T-cell (primary cell): ENCODE measurements around the gene EGFL8. TPM values are rescaled to one million over a fixed set of nuclear protein-coding genes. Genes with fewer than 3 reads are reported as not detected.
"Not testable (repeated sequence)": the region's sequence is repeated elsewhere in the genome, so short reads cannot be mapped to it uniquely, and the experiment has no call there.

Source experiments
- ATAC-seq, 4 experiments: fragments of 200-7000 bp in 3 of 4; fragments of 150-1000 bp in 1 of 4; cut with Tn5 transposase; replicated peaks in 1 of 4; 1 replicate in 3 of 4; 2 replicates in 1 of 4; pipeline ENCODE4 v1.10.0; 2021; ENCODE audit warnings: moderate library complexity in 3 of 4, mild to moderate bottlenecking in 2 of 4, moderate number of reproducible peaks in 1 of 4
- CTCF ChIA-PET, 2 donors: fragments of 300-600 bp; sonication (Branson Sonifier 250); formaldehyde crosslinking; loops; one replicate each; lab custom pipeline; 2022; ENCODE audit warnings: antibody characterized with exemption in 2 of 2; lab: Charles Lee
- POLR2A ChIA-PET, 2 donors: fragments of 300-600 bp; sonication (Branson Sonifier 250); formaldehyde crosslinking; loops; one replicate each; lab custom pipeline; 2022; ENCODE audit warnings: antibody characterized with exemption in 2 of 2; lab: Charles Lee
- DNase-seq, 35 experiments: peaks; one replicate each; pipeline versions ENCODE4 v3.0.0 to v3.0.0-alpha.2; 2013 to 2023
- H3K27ac ChIP-seq: one replicate; pipeline ENCODE4 v1.5.1; 2013; ENCODE audit warnings: low read length
- H3K27me3 ChIP-seq, 2 experiments: replicated peaks in 1 of 2; 1 replicate in 1 of 2; 2 replicates in 1 of 2; pipeline versions ENCODE4 v1.6.1 to v1.7.0; 2013; ENCODE audit warnings: low read length in 1 of 2, mixed read lengths in 1 of 2; ENCODE audit not compliant: control insufficient read depth in 2 of 2, insufficient read depth in 2 of 2; ENCODE audit errors: extremely low read depth in 1 of 2
- H3K36me3 ChIP-seq, 2 donors: 1 replicate in 1 of 2; 2 replicates in 1 of 2; pipeline versions ENCODE4 v1.6.1 to v1.7.0; 2013; ENCODE audit warnings: low read length in 1 of 2; ENCODE audit not compliant: control insufficient read depth in 2 of 2, insufficient read depth in 1 of 2; ENCODE audit errors: extremely low read depth in 1 of 2
- H3K4me1 ChIP-seq, 2 experiments: 1 replicate in 1 of 2; 2 replicates in 1 of 2; pipeline versions ENCODE4 v1.6.1 to v1.7.0; 2013; ENCODE audit warnings: low read length in 2 of 2, mixed read lengths in 1 of 2; ENCODE audit not compliant: insufficient read depth in 2 of 2, control insufficient read depth in 1 of 2; ENCODE audit errors: extremely low read depth in 1 of 2
- H3K4me3 ChIP-seq, 2 donors: 1 replicate in 1 of 2; 2 replicates in 1 of 2; pipeline versions ENCODE4 v1.5.1 to v1.7.0; 2013; ENCODE audit warnings: mild to moderate bottlenecking in 2 of 2, low read length in 1 of 2, moderate library complexity in 1 of 2; ENCODE audit not compliant: control insufficient read depth in 1 of 2; ENCODE audit errors: extremely low read depth in 1 of 2
- H3K9me3 ChIP-seq: 2 replicates; pipeline ENCODE4 v1.7.0; 2013
- H3K27ac Mint-ChIP-seq, 2 donors: one replicate each; pipeline ENCODE4 v1.8.0; 2020 to 2021; ENCODE audit warnings: mild to moderate bottlenecking in 2 of 2, mixed read lengths in 2 of 2
- H3K27me3 Mint-ChIP-seq, 2 donors: one replicate each; pipeline ENCODE4 v1.8.0; 2021 to 2022; ENCODE audit warnings: mixed read lengths in 2 of 2
- H3K36me3 Mint-ChIP-seq: one replicate; pipeline ENCODE4 v1.8.0; 2021; ENCODE audit warnings: mixed read lengths
- H3K4me1 Mint-ChIP-seq, 3 donors: one replicate each; pipeline ENCODE4 v1.8.0; 2020 to 2022; ENCODE audit warnings: mixed read lengths in 3 of 3, mild to moderate bottlenecking in 1 of 3
- H3K4me3 Mint-ChIP-seq, 3 donors: one replicate each; pipeline ENCODE4 v1.8.0; 2020 to 2022; ENCODE audit warnings: mild to moderate bottlenecking in 3 of 3, mixed read lengths in 3 of 3, moderate library complexity in 3 of 3
- H3K9me3 Mint-ChIP-seq, 3 donors: one replicate each; pipeline ENCODE4 v1.8.0; 2020 to 2022; ENCODE audit warnings: mixed read lengths in 3 of 3
- WGBS: methylation state at CpG from one replicate; pipeline ENCODE4 v1.1.5; 2013; ENCODE audit warnings: missing lambda C conversion rate; ENCODE audit not compliant: insufficient coverage; 5-methylcytosine and 5-hydroxymethylcytosine counted together
- total RNA-seq, 35 experiments: library from RNA in 6 of 35; stranded (reverse) in 6 of 35; fragments of 120-200 nt in 1 of 35; gene quantifications; one replicate each; pipeline versions ENCODE4 v1.2.1 to v1.2.4 and lab custom pipeline; 2013 to 2026

EGFL8 gene
- total RNA-seq, 5 donors from 2014 or later (not counting 1 experiment from before 2014, with no cell fraction given): 13.9 to 18.9 (median 16.9) TPM

GRCh38 chr6:32187009-32187709 is 22.8 kb downstream of the EGFL8 start:
- peak overlapping the region; percentile 49 to 97 (median 55) for H3K4me3 Mint-ChIP-seq
- no peak for DNase-seq
- peaks cover 51 to 62% (median 52%) of the 10 kb centered on the region in 3 donors for H3K4me1 Mint-ChIP-seq
- peak overlapping the region; percentile 95 to 98 for H3K27ac Mint-ChIP-seq
- peaks cover 46% of the 10 kb centered on the region for H3K36me3 Mint-ChIP-seq
- H3K27me3 Mint-ChIP-seq: no peaks in the 10 kb centered on the region
- no peak for ATAC-seq
- ChIA-PET CTCF (no interaction called here), POLR2A (interaction anchor here in 1 of 2 donors (0.6 kb wide), 1 partner anchor 1320 kb away, joined by 5 read pairs; no protein-coding TSS in a partner anchor)
- Histone ChIP-seq H3K4me3 (peak overlapping the region in 1 of 2 donors; percentile 2), H3K36me3 (peaks cover 4 to 59% of the 10 kb centered on the region in 2 donors), H3K9me3 (no peaks in the 10 kb centered on the region), H3K27ac (peak overlapping the region; percentile 75), H3K27me3 (no peaks in the 10 kb centered on the region), H3K4me1 (peaks cover 14 to 73% of the 10 kb centered on the region in 2 experiments)
- WGBS: 23% methylated on average over 4 of the region's 12 CpGs
- no peaks in the 10 kb centered on the region for H3K9me3 Mint-ChIP-seq

- peaks cover 14 to 69% of the 10 kb centered on the region in 2 experiments for H3K4me1 ChIP-seq
- Mint-ChIP-seq H3K27ac (peak overlapping the region; percentile 95 to 98), H3K4me1 (peaks cover 48 to 59% (median 48%) of the 10 kb centered on the region in 3 donors), H3K36me3 (peaks cover 46% of the 10 kb centered on the region), H3K4me3 (peak overlapping the region; percentile 55 to 97 (median 91))
- H3K27me3 Mint-ChIP-seq, ATAC-seq, H3K9me3 Mint-ChIP-seq, DNase-seq, H3K27me3 ChIP-seq, CTCF ChIA-PET, H3K9me3 ChIP-seq: not testable (repeated sequence)
- 90% methylated on average over 8 of the region's 18 CpGs for WGBS
- peak overlapping the region; percentile 93 for H3K27ac ChIP-seq
- H3K4me3 ChIP-seq: peak overlapping the region in 1 of 2 donors; percentile 95
- H3K36me3 ChIP-seq: peaks cover 4 to 52% of the 10 kb centered on the region in 2 donors
- POLR2A ChIA-PET: interaction anchor here in 1 of 2 donors (0.6 kb wide), 1 partner anchor 1319 kb away, joined by 5 read pairs; no protein-coding TSS in a partner anchor
Measured at GRCh38 chr6:32187725-32188380, 23.5 kb downstream of the EGFL8 start.

GRCh38 chr6:32188381-32189068 is 24.1 kb downstream of the EGFL8 start:
- no peak for ATAC-seq
- H3K36me3 ChIP-seq: peaks cover 4 to 45% of the 10 kb centered on the region in 2 donors
- peaks cover 17 to 69% of the 10 kb centered on the region in 2 experiments for H3K4me1 ChIP-seq
- Mint-ChIP-seq H3K27ac (peak overlapping the region; percentile 95 to 98), H3K27me3 (no peaks in the 10 kb centered on the region), H3K4me1 (peaks cover 48 to 61% (median 52%) of the 10 kb centered on the region in 3 donors), H3K4me3 (peak overlapping the region; percentile 91 to 97 (median 95)), H3K9me3 (no peaks in the 10 kb centered on the region), H3K36me3 (peaks cover 46% of the 10 kb centered on the region)
- H3K9me3 ChIP-seq: no peaks in the 10 kb centered on the region
- 57% methylated on average over 10 of the region's 13 CpGs for WGBS
- H3K4me3 ChIP-seq: peak overlapping the region; percentile 93 to 95
- DNase-seq: no peak
- peak overlapping the region; percentile 93 for H3K27ac ChIP-seq
- no peaks in the 10 kb centered on the region for H3K27me3 ChIP-seq
- POLR2A ChIA-PET: no interaction called here
- CTCF ChIA-PET: no interaction called here

- Histone ChIP-seq H3K36me3 (peaks cover 1 to 40% of the 10 kb centered on the region in 2 donors), H3K27ac (peak overlapping the region; percentile 93), H3K9me3 (no peaks in the 10 kb centered on the region), H3K4me1 (peaks cover 23 to 70% of the 10 kb centered on the region in 2 experiments), H3K27me3 (no peaks in the 10 kb centered on the region), H3K4me3 (peak overlapping the region; percentile 93 to 95)
- Mint-ChIP-seq H3K4me3 (peak overlapping the region; percentile 91 to 97 (median 95)), H3K27ac (peak overlapping the region; percentile 95 to 98), H3K27me3 (no peaks in the 10 kb centered on the region), H3K36me3 (peaks cover 46% of the 10 kb centered on the region), H3K4me1 (peaks cover 52 to 63% (median 59%) of the 10 kb centered on the region in 3 donors), H3K9me3 (no peaks in the 10 kb centered on the region)
- ChIA-PET CTCF (no interaction called here), POLR2A (no interaction called here)
- 2% methylated on average over 10 of the region's 10 CpGs for WGBS
- no peak for DNase-seq
- ATAC-seq: no peak
Measured at GRCh38 chr6:32189069-32189741, 24.8 kb downstream of the EGFL8 start.

GRCh38 chr6:32189742-32190053 is 25.3 kb downstream of the EGFL8 start:
- POLR2A ChIA-PET: interaction anchor here (0.5 to 0.9 kb wide), 2 partner anchors 59 to 1119 kb away, joined by 3 read pairs; no protein-coding TSS in a partner anchor
- peaks cover 46% of the 10 kb centered on the region for H3K36me3 Mint-ChIP-seq
- H3K4me1 Mint-ChIP-seq: peaks cover 53 to 66% (median 64%) of the 10 kb centered on the region in 3 donors
- H3K36me3 ChIP-seq: peaks cover 0 to 36% of the 10 kb centered on the region in 2 donors
- H3K27ac ChIP-seq: peak overlapping the region; percentile 93
- no peaks in the 10 kb centered on the region for H3K27me3 Mint-ChIP-seq
- no peaks in the 10 kb centered on the region for H3K9me3 Mint-ChIP-seq
- H3K4me3 ChIP-seq: peak overlapping the region; percentile 93 to 95
- no peaks in the 10 kb centered on the region for H3K9me3 ChIP-seq
- CTCF ChIA-PET: no interaction called here
- no peak for ATAC-seq
- H3K4me3 Mint-ChIP-seq: peak overlapping the region; percentile 91 to 97 (median 95)
- no peak for DNase-seq
- H3K27me3 ChIP-seq: no peaks in the 10 kb centered on the region
- H3K27ac Mint-ChIP-seq: peak overlapping the region; percentile 95 to 98
- H3K4me1 ChIP-seq: peaks cover 28 to 73% of the 10 kb centered on the region in 2 experiments
- WGBS: 0% methylated on average over 1 of the region's 23 CpGs
